ENCODE measurements around the gene PEF1. TPM values are rescaled to one million over a fixed set of nuclear protein-coding genes. Genes with fewer than 3 reads are reported as not detected.
A peak's percentile ranks its signal among the peaks of the same experiment; 100 is the strongest.

The PEF1 gene
- total RNA-seq, 1 experiment from 2014 or later, result 33.7 TPM

DNA sequence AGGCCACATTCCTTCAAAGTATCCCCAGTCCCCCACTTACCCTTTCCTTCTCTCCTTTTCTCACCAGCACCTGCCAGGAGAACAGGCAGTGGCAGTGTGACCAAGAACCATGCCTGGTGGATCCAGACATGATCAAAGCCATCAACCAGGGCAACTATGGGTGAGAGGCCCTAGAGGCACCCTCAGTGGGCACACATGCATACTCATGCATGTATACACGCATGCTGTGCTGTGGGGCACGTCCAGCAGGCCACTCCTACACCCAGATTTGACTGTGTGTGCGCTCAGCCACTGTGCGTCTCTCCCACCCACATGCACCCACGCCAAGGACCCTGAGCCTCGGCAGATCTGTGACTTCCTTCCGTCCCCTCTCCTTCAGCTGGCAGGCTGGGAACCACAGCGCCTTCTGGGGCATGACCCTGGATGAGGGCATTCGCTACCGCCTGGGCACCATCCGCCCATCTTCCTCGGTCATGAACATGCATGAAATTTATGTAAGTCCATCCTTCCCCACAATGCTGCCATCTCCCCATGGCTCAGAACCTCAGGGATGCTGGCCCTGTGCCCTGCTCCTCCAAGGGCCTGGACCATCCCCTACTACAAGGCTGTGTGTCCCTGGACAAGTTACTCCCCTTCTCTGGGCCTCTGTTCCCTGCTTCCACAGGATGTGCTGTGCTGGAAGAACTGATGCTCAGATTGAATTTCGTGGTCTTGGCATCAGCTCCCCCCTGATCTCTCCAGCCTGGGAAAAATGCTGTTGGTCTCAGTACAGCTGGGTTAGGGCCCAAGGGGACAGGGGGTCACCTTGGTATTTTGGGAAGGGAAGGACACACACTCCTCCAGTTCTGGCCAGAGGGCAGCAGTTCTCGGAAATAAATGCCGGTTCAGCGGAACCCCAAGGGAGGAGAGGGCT, 61.3 kb downstream of the PEF1 start:
- peak overlapping the region; percentile 63; the same call in 1 of the 2 replicates for H3K27ac Mint-ChIP-seq
- POLR2A ChIA-PET, result no interaction called here

DNA sequence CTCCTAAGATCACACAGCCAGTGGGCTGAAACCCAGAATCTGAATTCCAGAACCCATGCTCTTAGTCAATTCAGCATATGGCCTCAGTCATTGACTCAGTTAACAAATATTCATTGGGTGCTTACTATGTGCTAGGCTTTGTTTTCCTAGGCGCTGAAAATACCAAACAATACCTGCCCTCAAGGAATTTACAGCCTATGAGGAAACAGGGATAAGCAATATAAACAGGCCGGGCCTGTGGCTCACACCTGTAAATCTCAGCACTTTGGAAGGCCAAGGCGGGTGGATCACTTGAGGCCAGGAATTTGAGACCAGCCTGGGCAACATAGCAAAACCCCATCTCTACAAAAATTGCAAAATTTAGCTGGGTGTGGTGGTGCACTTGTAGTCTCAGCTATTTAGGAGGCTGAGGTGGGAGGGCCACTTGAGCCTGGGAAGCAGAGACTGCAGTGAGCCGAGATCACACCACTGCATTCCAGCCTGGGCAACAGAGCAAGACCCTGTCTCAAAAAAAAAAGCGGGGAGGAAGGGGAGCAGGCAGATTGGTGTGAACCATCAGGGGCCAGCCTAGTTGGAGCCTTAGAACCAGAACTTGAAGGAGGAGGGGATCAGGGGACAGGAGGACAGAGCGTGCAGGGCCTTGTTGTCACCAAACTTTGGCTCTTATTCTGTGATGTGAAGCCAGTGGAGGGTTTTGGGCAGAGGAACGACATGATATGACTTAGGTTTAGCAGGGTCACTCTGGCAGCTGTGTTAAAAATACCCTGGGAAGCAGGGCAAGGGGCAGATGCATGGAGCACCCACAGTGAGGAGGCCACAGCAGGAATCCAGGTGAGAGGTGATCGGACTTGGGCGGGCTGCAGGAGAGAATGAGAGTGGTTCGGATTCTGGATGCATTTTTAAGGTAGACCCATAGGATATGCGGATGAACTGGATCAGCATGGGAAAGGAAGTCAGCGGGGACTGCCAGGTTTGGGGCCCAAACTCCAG, 62.6 kb downstream of the PEF1 start:
- no peaks in the 10 kb centered on the region for H3K36me3 Mint-ChIP-seq
- ATAC-seq, result no peak
- H3K9me3 Mint-ChIP-seq, result no peaks in the 10 kb centered on the region
- H3K4me3 Mint-ChIP-seq, result no peak overlapping the region
- H3K27ac Mint-ChIP-seq, result peak overlapping the region; percentile 63
- POLR2A ChIA-PET, result no interaction called here
- peak; percentile 96 for TF ChIP-seq ZNF121 (CRISPR knock-in tag; IDR thresholded peaks at IDR 0.05)
- TF ChIP-seq, protein P1, sequence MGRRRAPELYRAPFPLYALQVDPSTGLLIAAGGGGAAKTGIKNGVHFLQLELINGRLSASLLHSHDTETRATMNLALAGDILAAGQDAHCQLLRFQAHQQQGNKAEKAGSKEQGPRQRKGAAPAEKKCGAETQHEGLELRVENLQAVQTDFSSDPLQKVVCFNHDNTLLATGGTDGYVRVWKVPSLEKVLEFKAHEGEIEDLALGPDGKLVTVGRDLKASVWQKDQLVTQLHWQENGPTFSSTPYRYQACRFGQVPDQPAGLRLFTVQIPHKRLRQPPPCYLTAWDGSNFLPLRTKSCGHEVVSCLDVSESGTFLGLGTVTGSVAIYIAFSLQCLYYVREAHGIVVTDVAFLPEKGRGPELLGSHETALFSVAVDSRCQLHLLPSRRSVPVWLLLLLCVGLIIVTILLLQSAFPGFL (CRISPR knock-in tag; IDR thresholded peaks at IDR 0.05; ENCODE audit: borderline replicate concordance), result no peak
- DNase-seq (ENCODE audit: low spot score), result no peak
- CTCF ChIA-PET, result interaction anchor here (2.1 kb wide), 1 partner anchor 36 kb away, joined by 9 read pairs; the partner anchor contains the start of gene HCRTR1
- no peaks in the 10 kb centered on the region; the same call in 1 of the 2 replicates for H3K27me3 Mint-ChIP-seq (ENCODE audit: low read depth)
- peaks cover 24% of the 10 kb centered on the region for H3K4me1 Mint-ChIP-seq

More for the DNA sequence above, 61.3 kb downstream of the PEF1 start:
- DNase-seq (ENCODE audit: low spot score) (no peak), ATAC-seq (no peak)
- H3K9me3 Mint-ChIP-seq, result no peaks in the 10 kb centered on the region
- H3K4me1 Mint-ChIP-seq, result peaks cover 33% of the 10 kb centered on the region
- H3K36me3 Mint-ChIP-seq, result no peaks in the 10 kb centered on the region
- H3K27me3 Mint-ChIP-seq (ENCODE audit: low read depth), result peaks cover 5% of the 10 kb centered on the region; the same call in 1 of the 2 replicates
- H3K4me3 Mint-ChIP-seq, result no peak overlapping the region
- CTCF ChIA-PET, result interaction anchor here (1.5 kb wide), 1 partner anchor 34 kb away, joined by 4 read pairs; no protein-coding TSS in a partner anchor
- no peak for TF ChIP-seq ETV6 (CRISPR knock-in tag; IDR thresholded peaks at IDR 0.05)
- TF ChIP-seq ZNF263 (CRISPR knock-in tag; IDR thresholded peaks at IDR 0.05; ENCODE audit: low read depth), result no peak
- no peak for TF ChIP-seq TEAD4 (CRISPR knock-in tag; IDR thresholded peaks at IDR 0.05)
- TF ChIP-seq AFF4 (CRISPR knock-in tag; IDR thresholded peaks at IDR 0.05; ENCODE audit: borderline replicate concordance), result no peak
- no peak for TF ChIP-seq ATF1 (CRISPR knock-in tag; IDR thresholded peaks at IDR 0.05)
- no peak for TF ChIP-seq HMGA2 (CRISPR knock-in tag; IDR thresholded peaks at IDR 0.05)
- no peak for TF ChIP-seq CREM (CRISPR knock-in tag; IDR thresholded peaks at IDR 0.05)

DNA sequence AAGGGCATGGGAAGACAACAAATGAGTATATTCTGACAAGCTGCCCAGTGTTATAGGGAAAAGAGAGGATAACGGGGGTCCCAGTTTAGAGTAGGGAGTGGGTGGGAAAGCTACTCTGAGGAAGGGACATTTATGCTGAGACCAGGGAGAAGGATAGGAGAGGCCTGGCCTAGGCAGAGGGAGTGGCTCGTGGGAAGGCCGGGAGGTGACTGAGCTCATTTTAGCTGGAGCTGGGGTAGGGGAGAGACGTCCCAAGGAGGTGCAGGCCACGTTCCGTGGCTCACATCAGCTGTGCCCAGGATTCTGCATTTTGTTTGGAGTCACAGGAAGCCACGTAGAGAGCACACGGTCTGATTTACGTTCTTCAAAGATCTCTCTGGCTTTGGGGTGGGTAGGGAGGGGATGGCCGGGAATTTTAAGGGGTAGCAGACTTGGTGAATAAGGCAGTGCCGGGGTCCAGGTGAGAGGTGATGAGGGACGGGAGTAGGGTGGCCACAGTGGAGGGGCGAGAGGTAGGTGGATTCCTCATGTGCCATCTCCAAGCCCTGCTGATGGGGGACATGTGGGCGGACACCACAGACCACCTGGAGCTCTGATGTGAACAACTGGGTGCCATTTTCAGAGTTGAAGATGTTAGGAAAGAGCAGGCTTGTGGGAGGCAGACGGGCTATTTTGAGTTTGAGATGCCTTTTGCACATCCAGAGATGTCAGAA, 63.6 kb downstream of the PEF1 start:
- ATAC-seq (no peak), DNase-seq (ENCODE audit: low spot score) (no peak)
- TF ChIP-seq, protein P1 (CRISPR knock-in tag; IDR thresholded peaks at IDR 0.05; ENCODE audit: borderline replicate concordance), result no peak
- TF ChIP-seq ZNF416 (CRISPR knock-in tag; IDR thresholded peaks at IDR 0.05) (no peak), JAZF1 (CRISPR knock-in tag; IDR thresholded peaks at IDR 0.05) (no peak), USF2 (CRISPR knock-in tag; IDR thresholded peaks at IDR 0.05) (no peak), MYBL2 (CRISPR knock-in tag; IDR thresholded peaks at IDR 0.05) (no peak), ZNF138 (CRISPR knock-in tag; conservative IDR thresholded peaks at IDR 0.05) (no peak), HMGA2 (CRISPR knock-in tag; IDR thresholded peaks at IDR 0.05) (no peak), ATF1 (CRISPR knock-in tag; IDR thresholded peaks at IDR 0.05) (no peak)
- TF ChIP-seq, protein P2, sequence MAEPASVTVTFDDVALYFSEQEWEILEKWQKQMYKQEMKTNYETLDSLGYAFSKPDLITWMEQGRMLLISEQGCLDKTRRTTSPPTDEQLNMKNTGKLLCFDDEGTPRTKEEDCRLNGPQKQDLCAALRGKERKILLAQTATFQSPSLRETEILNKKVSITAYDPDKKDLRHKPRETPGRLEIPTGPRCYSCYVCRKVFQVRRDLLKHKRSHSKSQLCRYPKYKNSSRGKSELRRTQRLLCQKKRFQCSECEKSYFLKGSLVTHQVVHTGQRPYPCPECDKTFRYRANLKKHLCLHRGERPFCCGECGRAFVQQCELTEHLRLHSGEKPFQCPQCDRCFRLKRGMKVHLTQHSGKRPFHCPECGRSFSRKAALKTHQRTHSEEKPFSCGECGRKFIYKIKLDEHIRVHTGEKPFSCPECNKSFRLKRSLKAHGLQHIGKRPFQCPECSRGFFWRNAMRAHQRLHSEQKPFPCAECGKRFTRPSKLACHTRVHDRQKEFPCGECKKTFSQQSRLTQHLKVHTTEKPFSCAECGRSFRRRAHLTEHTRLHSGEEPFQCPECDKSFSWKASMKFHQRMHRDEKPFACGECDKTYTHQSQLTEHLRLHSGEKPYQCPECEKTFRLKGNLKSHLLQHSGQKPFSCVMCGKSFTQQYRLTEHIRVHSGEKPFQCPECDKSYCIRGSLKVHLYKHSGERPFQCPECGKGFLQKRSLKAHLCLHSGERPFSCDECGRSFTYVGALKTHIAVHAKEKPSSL (CRISPR knock-in tag; conservative IDR thresholded peaks at IDR 0.05), result no peak
- TF ChIP-seq, protein P3, sequence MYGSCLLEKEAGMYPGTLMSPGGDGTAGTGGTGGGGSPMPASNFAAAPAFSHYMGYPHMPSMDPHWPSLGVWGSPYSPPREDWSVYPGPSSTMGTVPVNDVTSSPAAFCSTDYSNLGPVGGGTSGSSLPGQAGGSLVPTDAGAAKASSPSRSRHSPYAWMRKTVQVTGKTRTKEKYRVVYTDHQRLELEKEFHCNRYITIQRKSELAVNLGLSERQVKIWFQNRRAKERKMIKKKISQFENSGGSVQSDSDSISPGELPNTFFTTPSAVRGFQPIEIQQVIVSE (CRISPR knock-in tag; IDR thresholded peaks at IDR 0.05; ENCODE audit: borderline replicate concordance), result no peak
- peaks cover 29% of the 10 kb centered on the region for H3K4me1 Mint-ChIP-seq
- peak overlapping the region; percentile 43; the same call in 1 of the 2 replicates for H3K27ac Mint-ChIP-seq
- no peaks in the 10 kb centered on the region for H3K36me3 Mint-ChIP-seq
- CTCF ChIA-PET, result interaction anchor here (0.8 to 2.1 kb wide), 6 partner anchors 12 to 52 kb away, joined by 3 to 9 read pairs (median 4); partner anchors contain the start of gene HCRTR1
- POLR2A ChIA-PET, result no interaction called here
- H3K9me3 Mint-ChIP-seq, result no peaks in the 10 kb centered on the region
- H3K27me3 Mint-ChIP-seq (ENCODE audit: low read depth), result no peaks in the 10 kb centered on the region; the same call in 1 of the 2 replicates
- no peak overlapping the region for H3K4me3 Mint-ChIP-seq

All from WTC11 (cell line).